GM19025 (cell line): Measurements from ENCODE around the gene BEST4.
"Not testable (repeated sequence)": the region's sequence is repeated elsewhere in the genome, so short reads cannot be mapped to it uniquely, and the experiment has no call there.

ENCODE experiments used
- ATAC-seq: cut with Tn5 transposase; IDR thresholded peaks from one replicate; pipeline ENCODE4 v1.9.1; 2021; ENCODE audit warnings: mild to moderate bottlenecking, low read depth, moderate library complexity; ENCODE audit not compliant: unreplicated experiment

The BEST4 gene

DNA sequence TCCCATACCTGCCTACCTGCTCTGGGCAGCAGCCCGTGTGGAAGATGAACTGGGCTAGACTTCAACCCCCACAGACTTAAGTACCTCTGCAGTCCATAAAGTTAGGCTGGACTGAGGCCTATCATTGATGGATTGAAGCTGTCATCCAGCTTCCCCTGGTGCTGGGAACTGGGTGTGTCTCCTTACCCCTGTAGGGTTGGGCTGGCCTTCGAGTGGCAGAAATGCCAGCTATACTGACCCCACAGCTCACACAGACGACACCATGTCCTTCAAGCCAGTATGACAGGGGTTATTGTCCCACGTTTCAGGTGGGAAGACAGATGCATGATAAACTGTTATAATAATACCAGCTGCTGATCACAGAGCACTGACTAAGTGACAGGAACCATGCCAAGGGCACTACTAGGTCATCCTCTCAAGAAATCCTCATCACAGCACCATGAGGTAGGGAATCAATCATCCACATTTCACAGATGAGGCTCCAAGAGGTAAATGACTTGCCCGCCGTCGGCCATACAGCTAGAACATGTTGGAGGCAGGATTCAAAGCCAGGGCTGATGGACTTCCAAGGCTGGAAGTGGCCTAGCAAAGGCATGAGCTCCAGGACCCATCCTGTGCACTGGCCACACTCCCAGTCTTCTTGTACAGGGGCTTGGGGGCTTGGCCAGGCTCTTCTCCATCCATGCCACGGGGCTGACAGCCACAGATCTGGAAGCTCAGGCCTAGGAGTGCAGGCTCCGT, at the start of gene BEST4:
TSS of gene BEST4 (minus strand) at position 51 of the 741 bp plus-strand sequence. CDS start 465 bp downstream, outside the sequence.
- no peak for ATAC-seq

DNA sequence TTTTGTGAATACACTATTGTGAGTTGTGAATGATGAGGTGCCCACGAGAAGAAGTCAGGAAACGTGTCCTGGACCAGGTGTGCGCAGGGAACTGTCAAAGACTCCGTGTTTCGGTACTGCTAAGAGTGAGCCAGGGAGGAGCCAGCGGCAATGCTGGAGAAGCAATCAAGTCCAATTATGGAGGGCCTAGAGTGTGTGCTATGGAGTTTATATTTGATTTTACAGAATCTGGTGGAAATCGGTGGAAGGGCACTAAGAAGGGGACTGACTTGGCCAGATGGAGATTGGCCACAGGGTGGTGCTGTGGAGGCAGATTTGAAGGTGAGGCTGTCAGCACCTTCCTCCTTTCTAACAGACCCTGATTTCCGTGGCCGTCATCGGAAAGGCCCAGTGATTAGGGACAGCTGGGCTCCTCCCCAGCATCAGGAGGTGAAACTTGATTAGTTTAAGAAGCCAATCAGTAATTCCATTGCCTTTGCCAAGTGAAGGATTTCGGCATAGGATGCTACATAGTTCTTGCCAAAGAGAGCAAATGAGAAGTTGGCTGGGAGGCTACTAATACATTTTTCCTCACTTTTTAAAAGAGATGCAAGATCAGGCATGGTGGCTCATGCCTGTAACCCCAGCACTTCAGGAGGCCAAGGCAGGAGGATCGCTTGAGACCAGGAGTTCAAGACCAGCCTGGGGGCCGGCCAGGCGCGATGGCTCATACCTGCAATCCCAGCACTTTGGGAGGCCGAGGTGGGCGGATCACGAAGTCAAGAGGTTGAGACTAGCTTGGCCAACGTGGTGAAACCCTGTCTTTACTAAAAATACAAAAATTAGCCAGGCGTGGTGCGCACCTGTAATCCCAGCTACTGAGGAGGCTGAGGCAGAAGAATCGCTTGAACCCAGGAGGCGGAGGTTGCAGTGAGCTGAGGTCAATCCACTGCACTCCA, 48.0 kb upstream of the BEST4 start:
- ATAC-seq = no peak

- ATAC-seq = no peak
These were observed 46.4 kb upstream of the BEST4 start for GRCh38 chr1:44834328-44834727.

DNA sequence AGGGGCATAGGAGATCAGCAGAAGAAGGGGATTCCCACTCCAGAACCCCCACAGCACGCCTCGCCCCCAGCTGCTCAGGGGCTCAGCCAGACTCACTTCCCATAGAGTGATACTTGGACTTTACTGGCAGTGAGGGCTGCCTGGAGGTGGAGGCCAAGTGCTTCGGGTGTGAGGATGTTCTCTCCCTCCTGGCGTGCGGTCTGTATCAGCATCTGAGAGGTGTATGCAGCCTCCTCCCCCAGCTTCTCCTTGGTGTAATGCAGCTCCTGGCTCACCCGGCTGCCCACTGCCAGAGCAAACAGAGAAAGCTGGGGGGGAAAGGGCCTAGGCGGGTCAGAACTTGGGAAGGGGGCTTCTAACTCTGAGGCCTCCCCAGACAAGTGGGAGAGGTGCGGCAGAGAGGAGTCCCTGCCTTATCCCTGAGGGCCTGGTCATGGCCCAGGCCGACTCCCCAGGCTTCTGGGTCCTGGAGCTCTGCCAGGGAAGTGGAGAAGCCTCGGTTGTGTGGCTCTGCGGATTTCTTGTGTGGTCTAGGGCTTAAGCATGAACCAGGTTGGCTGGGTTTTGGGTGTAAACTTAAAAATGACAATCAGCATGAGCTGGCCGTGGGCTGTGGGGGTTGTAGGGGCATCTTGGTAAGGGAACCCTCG, 44.2 kb upstream of the BEST4 start:
- no peak for ATAC-seq

GRCh38 chr1:44831516-44831915, 43.5 kb upstream of the BEST4 start:
- no peak for ATAC-seq

GRCh38 chr1:44830900-44831304, 42.9 kb upstream of the BEST4 start:
- no peak for ATAC-seq

- no peak for ATAC-seq
These were observed 41.8 kb upstream of the BEST4 start for GRCh38 chr1:44829506-44830384.

- ATAC-seq = no peak
These were observed 41.0 kb upstream of the BEST4 start for GRCh38 chr1:44828841-44829440.

GRCh38 chr1:44828003-44828651, 40.2 kb upstream of the BEST4 start:
- ATAC-seq = no peak

DNA sequence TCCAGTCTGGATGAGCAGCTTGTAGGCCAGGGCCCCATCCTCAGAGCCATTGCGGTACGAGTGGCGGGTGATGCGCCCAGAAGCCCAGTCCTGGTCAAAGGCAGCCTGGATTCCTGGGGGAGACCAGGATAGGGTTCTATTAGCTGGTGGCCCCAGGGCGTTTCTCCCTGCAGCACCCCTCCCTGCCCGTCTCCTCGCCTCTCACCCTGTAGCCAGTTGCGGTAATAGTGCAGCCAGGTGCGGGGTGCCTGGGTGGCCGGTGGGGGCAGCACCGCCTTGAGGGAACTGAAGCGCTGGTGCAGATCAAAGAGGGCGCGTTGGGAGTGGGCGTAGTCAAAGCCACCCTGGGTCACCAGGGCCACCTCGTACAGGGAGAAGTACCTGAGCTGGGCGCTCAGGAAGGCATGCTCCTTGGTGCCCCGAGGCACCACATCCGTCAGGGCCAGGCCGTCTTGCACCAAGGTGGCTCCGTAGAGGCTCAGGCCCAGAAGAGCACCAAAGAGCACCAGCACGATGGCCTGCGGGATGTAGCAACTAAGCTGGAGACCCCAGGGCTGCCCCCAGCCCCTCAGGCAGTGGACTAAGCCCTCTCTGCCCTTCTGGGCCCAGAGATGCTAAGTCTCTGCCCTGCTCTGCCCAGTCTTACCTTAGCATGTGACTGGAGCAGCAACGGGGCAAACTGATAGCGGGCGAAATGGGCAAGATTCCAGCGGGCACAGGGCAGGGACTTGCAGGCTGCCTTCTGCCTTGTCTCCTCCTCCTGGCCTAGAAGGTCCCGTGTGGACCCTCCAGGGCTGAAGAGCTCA, 39.4 kb upstream of the BEST4 start:
- no peak for ATAC-seq

- no peak for ATAC-seq
These were observed 38.6 kb upstream of the BEST4 start for GRCh38 chr1:44826375-44827196.

DNA sequence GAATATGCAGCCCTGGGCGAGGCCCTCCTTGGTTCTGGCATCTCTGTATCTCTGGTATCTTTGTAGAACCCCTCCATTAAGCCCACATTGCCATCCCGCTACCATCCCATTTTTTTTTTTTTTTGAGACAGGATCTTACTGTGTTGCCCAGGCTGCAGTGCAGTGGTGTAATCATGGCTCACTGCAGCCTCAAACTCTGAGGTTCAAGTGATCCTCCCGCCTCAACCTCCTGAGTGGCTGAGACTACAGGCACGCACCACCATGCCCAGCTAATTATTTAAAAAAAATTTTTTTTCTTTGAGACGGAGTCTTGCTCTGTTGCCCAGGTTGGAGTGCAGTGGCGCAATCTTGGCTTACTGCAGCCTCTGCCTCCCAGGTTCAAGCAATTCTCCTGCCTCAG, 36.4 kb upstream of the BEST4 start:
- ATAC-seq = not testable (repeated sequence)

DNA sequence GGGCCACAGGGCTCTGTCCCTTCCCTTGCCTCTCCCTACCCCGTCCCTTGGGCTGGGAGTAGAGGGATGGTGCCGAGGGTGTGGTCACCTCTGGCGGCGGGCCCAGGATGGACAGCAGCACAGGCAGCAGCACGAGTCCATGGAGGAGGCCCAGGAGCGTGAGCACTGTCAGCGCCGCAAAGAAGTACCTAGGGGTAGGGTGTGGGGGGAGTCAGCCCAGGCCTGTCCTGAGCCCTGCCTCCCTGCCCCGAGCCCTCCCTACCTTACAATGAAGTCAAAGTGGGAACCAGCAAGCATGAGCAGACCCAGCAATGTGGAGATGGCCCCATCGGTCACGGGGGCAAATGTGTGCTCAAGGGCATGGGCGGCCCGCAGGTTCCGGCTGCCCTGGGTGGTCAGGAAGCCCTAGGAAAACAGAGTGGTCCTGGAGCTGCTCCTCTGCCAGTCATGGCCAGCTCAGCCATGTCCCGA, 35.0 kb upstream of the BEST4 start:
- ATAC-seq = no peak

DNA sequence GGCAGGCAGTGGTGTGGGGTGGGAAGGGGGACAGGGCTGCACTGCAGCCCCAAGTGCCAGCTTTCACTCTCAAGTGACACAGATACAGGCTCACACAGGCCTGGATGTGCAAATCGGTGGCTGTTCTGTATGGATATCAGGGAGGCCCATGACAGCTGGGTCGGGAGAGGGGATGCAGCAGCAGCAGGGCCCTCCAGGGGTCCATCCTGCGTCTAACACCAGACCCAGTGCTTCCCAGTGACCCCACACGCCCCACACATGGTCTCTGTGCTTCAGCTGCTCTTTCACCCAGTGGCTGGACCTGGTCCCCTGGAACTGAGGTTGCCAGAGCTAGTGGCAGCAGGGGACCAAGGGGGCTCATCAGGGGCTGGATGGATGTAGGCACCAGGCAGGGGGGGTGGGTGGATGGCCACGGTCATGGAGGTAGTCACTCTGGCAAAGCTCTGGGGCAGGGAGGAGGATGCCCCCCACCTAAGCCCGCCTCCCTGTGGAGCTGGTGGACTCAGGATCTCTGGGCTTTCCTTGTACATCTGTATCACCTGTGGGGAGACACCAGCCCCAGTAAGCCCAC, 34.2 kb upstream of the BEST4 start:
- no peak for ATAC-seq

DNA sequence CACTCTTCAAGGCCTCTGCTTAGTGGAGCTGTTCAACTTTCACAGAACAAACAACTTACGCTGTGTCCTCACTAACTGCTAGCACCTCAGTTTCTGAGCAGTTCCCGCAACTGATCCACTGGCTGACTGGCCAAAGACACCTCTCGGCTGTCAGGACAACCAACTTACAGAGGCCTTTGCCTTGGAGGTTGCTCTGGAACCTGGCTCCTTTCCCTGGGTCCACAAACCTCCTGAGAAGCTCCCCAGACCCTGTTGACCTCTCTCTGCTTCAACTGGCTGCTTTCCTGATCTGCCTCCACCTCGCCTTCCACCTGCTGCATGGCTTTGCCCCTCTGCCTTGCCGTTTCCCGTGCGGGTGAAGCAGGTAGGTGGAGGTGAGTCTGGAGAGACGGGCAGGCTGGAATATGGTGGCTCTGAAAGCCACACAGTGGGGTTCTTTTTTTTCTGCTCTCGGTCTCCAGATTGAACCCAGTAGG, 33.3 kb upstream of the BEST4 start:
- ATAC-seq = no peak

DNA sequence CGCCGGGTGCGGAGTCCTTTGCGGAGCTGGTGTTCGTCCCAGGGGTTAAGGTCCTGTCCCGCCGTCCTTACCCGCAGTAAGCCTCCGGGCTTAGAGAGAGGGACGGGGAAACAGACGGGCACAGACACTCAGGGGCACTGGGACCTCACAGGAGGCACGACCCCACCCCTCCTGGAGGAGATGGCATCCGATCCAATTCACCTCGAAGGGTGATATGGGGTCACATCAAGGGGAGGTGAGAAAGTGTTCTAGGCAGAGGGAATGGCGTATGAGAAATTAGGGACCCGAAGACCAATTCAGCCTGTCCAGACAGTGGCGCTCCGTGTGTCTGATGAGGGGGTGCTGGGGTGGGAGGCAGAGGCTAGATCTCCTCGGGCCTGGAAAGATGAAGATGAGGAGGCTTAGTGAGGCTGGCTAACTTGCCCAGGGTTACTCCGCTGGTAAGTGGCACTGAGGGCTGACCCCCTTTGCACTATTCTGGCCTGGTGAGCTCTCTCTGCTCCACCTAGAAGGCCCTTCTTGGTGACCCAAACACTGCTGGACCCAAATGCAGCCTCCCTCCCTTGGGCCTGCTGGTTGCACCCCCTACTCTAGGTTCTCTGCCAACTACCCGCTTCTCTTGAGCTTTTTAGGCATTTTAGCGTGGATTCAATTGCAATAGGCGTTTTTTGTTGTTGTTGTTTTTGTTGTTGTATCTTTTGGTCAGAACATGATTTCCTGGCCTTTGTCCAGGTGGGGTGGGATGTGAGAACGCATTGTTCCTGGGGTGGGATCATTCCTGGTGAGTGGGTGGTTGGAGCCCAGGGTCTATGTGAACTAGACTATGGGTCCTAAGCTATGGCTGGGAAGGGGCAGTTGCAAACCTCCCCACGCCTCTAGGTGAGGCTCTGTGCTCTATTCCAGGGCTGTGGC, 32.6 kb upstream of the BEST4 start:
- ATAC-seq = no peak
